ENCODE data around the gene CROCC.

The CROCC gene

GRCh38 chr1:17014671-17015567 is 93.2 kb downstream of the CROCC start:
- no peak for DNase-seq

DNA sequence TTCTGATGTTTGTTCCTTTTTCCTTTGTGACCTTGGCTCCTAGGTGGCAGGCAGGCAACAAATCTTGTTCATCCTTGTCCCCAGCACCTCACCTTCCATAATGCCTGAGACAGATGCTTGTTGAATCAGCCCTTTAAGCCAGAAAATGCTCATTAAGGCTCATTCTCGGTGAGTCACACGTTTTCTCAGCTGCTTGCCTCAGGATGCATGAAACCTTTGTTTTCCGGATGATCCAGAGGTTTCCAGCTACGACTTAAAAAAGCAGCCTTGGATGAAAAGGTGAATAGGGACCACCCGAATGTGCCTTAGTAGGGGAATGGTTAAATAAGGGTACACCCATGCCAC is 94.6 kb downstream of the CROCC start:
- DNase-seq, result no peak

- DNase-seq, result no peak
These were observed 95.7 kb downstream of the CROCC start for GRCh38 chr1:17017435-17017834.

GRCh38 chr1:17018849-17019248 is 97.1 kb downstream of the CROCC start:
- DNase-seq, result no peak

DNA sequence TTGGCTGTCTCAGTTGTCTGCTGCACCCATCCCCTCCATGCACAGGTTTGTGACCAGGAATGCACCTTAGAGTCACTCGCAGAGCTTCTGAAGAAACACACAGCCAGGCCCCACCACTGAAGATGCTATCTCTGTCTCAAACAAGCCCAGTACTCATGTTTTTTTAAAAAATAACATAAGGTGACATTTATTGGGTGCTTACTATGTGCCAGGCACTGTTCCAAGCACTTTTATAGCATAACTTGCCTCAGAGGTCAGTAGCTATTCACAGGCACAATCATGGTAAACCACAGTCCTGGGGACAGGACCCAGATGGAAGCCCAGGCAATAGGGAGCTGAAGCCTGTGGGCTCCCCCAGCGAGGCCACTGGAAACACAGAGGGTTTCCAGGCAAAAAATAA is 98.8 kb downstream of the CROCC start:
- no peak for DNase-seq

GRCh38 chr1:17021896-17022295 is 100.2 kb downstream of the CROCC start:
- DNase-seq, result no peak

Data from Kasumi-1 (cell line).